Mesothelial cell of epicardium (in vitro differentiated cells): Measurements from ENCODE around the gene MPHOSPH6. TPM values are rescaled to one million over a fixed set of nuclear protein-coding genes. Genes with fewer than 3 reads are reported as not detected.

ENCODE experiments used
- DNase-seq, 2 experiments: peaks; one replicate each; pipeline ENCODE4 v3.0.0; 2021; ENCODE audit warnings: low spot score in 2 of 2; ENCODE audit not compliant: unreplicated experiment in 2 of 2
- H3K27ac Mint-ChIP-seq: 2 replicates; pipeline ENCODE4 v1.8.0; 2021; ENCODE audit warnings: mixed read lengths
- H3K27me3 Mint-ChIP-seq: 2 replicates; pipeline ENCODE4 v1.8.0; 2021; ENCODE audit warnings: low read depth, mixed read lengths
- H3K36me3 Mint-ChIP-seq: 2 replicates; pipeline ENCODE4 v1.8.0; 2021; ENCODE audit warnings: mixed read lengths
- H3K4me1 Mint-ChIP-seq: 2 replicates; pipeline ENCODE4 v1.8.0; 2021; ENCODE audit warnings: mixed read lengths
- H3K4me3 Mint-ChIP-seq: 2 replicates; pipeline ENCODE4 v1.8.0; 2021; ENCODE audit warnings: mild to moderate bottlenecking, moderate library complexity, mixed read lengths
- H3K9me3 Mint-ChIP-seq: 2 replicates; pipeline ENCODE4 v1.8.0; 2021; ENCODE audit warnings: mixed read lengths
- CTCF ChIP-seq: fragments of 200-600 bp; sonication (generic); IDR thresholded peaks from one replicate; pipeline ENCODE4 v1.5.0; 2021; ENCODE audit warnings: antibody characterized with exemption; ENCODE audit not compliant: unreplicated experiment
- total RNA-seq: library from RNA; stranded (reverse); gene quantifications from 3 replicates; pipeline ENCODE4 v1.2.1, GENCODE V29; 2021

Gene MPHOSPH6
- total RNA-seq, 1 donor from 2014 or later, result 34.8 TPM

GRCh38 chr16:82190386-82190785, 20.4 kb upstream of the MPHOSPH6 start:
- Mint-ChIP-seq H3K4me1 (peaks cover 46% of the 10 kb centered on the region), H3K36me3 (no peaks in the 10 kb centered on the region), H3K27me3 (peaks cover 18% of the 10 kb centered on the region), H3K9me3 (no peaks in the 10 kb centered on the region), H3K4me3 (no peak overlapping the region), H3K27ac (no peak overlapping the region)
- DNase-seq, result no peak
- no peak for TF ChIP-seq CTCF

GRCh38 chr16:82187829-82188228, 17.8 kb upstream of the MPHOSPH6 start:
- H3K4me1 Mint-ChIP-seq, result peaks cover 29% of the 10 kb centered on the region

GRCh38 chr16:82185012-82185411, 15.0 kb upstream of the MPHOSPH6 start:
- Mint-ChIP-seq H3K9me3 (no peaks in the 10 kb centered on the region), H3K4me1 (peaks cover 17% of the 10 kb centered on the region), H3K36me3 (no peaks in the 10 kb centered on the region), H3K27me3 (peaks cover 30% of the 10 kb centered on the region), H3K4me3 (no peak overlapping the region), H3K27ac (no peak overlapping the region)
- no peak for DNase-seq
- no peak for TF ChIP-seq CTCF

More at GRCh38 chr16:82187829-82188228, 17.8 kb upstream of the MPHOSPH6 start:
- peaks cover 24% of the 10 kb centered on the region for H3K27me3 Mint-ChIP-seq
- no peaks in the 10 kb centered on the region for H3K36me3 Mint-ChIP-seq
- H3K4me3 Mint-ChIP-seq, result no peak overlapping the region
- H3K9me3 Mint-ChIP-seq, result no peaks in the 10 kb centered on the region
- no peak overlapping the region for H3K27ac Mint-ChIP-seq
- no peak for TF ChIP-seq CTCF
- no peak for DNase-seq

GRCh38 chr16:82184213-82184612, 14.2 kb upstream of the MPHOSPH6 start:
- H3K4me1 Mint-ChIP-seq, result peaks cover 9% of the 10 kb centered on the region
- H3K36me3 Mint-ChIP-seq, result no peaks in the 10 kb centered on the region
- no peak for TF ChIP-seq CTCF
- no peak overlapping the region for H3K4me3 Mint-ChIP-seq
- DNase-seq, result no peak
- H3K27me3 Mint-ChIP-seq, result peaks cover 35% of the 10 kb centered on the region
- no peaks in the 10 kb centered on the region for H3K9me3 Mint-ChIP-seq
- H3K27ac Mint-ChIP-seq, result no peak overlapping the region

- H3K27me3 Mint-ChIP-seq, result peaks cover 42% of the 10 kb centered on the region
- TF ChIP-seq CTCF, result no peak
- no peaks in the 10 kb centered on the region for H3K9me3 Mint-ChIP-seq
- H3K36me3 Mint-ChIP-seq, result no peaks in the 10 kb centered on the region
- H3K4me3 Mint-ChIP-seq, result no peak overlapping the region
- H3K4me1 Mint-ChIP-seq, result peaks cover 1% of the 10 kb centered on the region
- no peak overlapping the region for H3K27ac Mint-ChIP-seq
- DNase-seq, result no peak
Observed at GRCh38 chr16:82183004-82183397, 13.0 kb upstream of the MPHOSPH6 start.
